T47D (cell line): Measurements from ENCODE around the gene BABAM2.

Experiments used
- DNase-seq, 2 experiments: peaks; one replicate each; pipeline versions ENCODE4 v3.0.0 to v3.0.0-alpha.2; 2011 to 2012; ENCODE audit warnings: low read depth in 1 of 2, low spot score in 1 of 2
- JUND ChIP-seq: IDR thresholded peaks from 2 replicates; pipeline ENCODE4 v1.6.1; 2012; ENCODE audit warnings: low read depth
- in situ Hi-C: cut with HindIII; loops from 2 replicates; pipeline ENCODE4 v1.10.0; 2016; ENCODE audit warnings: low sequenced_read_pairs, low pct_unique_long_range_greater_than_20kb

Gene BABAM2

DNA sequence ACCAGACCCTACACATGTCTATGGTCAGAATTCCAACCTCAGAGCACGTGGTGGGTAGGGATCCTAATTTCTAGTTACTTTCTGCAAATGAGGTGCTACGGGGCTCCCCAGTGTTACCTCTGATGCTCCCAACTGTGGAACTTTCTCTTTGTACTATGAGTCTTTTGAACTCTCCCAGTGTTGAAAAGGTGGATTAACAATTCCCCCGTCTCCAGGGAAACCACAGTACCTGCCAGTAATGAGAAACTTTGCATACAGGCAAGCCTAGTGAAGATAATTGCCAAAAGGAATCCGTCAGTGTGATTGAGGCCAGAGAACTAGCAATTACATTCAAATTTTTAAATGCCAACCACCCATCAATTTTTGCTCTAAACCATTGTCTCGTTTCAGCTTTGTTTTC, 373.2 kb downstream of the BABAM2 start:
- TF ChIP-seq JUND, result no peak
- no peak for DNase-seq
- in situ Hi-C loops, result no loop called here

GRCh38 chr2:28267282-28267681, 376.8 kb downstream of the BABAM2 start:
- no peak for TF ChIP-seq JUND
- DNase-seq, result no peak
- in situ Hi-C loops, result no loop called here

GRCh38 chr2:28268386-28268785, 377.9 kb downstream of the BABAM2 start:
- DNase-seq, result no peak
- in situ Hi-C loops, result no loop called here
- no peak for TF ChIP-seq JUND

DNA sequence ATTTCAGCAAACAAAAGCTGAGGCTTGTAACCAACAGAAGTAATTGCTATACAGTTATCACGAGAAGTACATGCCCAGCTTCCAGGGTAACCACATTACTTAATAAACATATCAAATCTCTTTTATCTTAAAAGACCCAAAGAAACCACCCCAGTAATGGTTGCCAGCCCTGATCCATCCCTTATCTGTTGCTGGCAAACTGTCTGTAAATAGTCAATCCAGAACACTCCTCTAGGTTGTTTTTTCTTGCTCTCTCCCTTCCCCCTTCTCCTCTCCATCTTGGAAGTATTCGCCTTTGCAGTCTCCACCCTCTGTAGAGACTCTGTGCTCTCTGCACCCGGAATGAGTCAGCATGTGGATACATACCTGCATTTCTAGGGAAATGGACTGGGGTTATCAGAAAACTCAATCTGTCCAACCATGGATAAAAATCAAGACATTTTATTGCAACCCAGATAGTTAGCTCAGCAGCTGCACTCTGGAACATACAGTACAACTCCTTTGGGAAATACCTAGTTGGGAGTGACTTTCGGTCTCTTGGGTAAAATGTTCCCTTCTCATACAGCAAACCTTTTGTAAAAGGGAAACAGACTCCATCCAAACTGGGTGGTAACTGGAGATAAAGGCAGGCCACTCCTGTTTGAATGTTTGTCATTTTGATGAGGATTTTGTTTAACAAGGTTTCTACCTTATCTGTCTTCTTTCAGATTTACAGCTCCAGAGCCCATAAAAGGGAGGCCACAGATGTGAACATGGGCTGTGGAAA, 378.7 kb downstream of the BABAM2 start:
- in situ Hi-C loops, result no loop called here
- peak in 1 of 2 experiments; percentile 17 for DNase-seq
- no peak for TF ChIP-seq JUND

- in situ Hi-C loops, result no loop called here
- DNase-seq, result no peak
- TF ChIP-seq JUND, result no peak
These were observed 380.1 kb downstream of the BABAM2 start for GRCh38 chr2:28270456-28271152.

- TF ChIP-seq JUND, result no peak
- no peak for DNase-seq
- in situ Hi-C loops, result no loop called here
These were observed 380.8 kb downstream of the BABAM2 start for GRCh38 chr2:28271231-28271918.

DNA sequence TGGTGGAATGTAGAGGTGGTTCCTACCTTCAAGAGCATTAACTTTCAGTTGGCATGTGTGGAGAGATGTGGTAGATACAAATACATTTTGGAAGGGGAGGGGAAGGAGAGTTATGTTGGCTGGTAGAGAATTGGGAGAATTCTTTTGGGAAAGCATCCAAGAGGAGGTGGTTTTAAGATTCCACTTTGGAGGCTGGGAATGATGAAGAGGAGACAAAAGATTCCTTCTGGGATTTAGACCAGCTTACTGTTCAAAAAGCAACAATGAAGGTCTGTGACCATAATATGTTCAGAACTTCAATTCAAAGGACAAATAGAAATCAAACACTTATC, 381.4 kb downstream of the BABAM2 start:
- in situ Hi-C loops, result no loop called here
- no peak for DNase-seq
- no peak for TF ChIP-seq JUND

DNA sequence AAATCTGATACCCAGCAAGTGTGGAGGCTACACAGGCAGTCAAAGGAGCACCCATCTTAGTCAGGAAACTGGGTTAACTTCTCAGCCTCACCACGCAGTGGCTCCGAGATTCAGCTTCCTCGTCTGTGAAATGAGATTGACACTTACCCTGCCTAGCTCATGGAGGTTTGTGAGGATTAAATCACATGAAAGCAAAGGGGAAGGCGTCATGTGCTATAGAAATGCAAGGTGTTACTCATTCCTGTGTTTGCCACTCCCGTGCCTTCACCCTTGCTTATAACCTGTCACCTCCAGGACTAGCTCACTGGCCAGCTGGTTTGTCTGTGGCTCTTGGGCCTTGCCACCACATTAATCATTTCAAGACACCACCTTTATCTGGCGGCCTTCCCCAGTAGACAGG, 383.2 kb downstream of the BABAM2 start:
- TF ChIP-seq JUND, result no peak
- no peak for DNase-seq
- in situ Hi-C loops, result no loop called here

DNA sequence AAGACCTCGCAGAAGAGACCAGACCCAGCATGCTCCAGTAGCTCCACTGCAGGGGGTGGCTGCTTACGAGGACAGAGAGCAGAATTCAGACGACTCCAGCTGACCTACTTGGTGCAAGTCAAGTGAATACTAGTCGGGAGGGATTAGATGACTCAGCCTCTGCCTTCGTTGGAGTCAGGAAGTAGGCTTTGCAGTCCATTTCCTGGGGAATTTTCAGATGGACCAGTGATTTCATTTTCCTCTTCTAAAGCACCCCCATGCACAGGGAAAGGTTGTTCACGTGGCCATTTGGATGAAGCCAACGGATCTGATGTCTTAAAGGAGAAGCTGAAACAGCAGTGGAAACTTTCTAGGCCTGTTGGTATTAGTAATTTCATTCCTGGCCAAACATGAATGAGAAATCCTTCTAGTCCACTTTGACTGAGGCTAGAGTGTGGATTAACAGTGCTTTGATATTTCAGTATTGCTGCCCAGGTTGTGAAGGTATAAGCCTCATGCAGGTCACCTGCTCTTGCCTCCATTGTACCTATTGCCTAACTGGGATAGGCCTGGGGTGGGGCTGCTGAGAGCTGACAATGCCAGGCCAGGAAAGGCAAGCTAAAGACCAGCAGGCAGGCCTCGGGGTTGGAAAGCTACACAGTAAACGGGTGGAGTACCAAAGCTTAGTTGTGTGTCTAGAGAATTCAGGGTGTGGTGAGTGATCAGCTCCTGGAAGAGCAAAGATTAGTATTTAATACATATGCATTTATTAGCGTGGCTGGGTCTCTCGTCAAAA, 384.6 kb downstream of the BABAM2 start:
- DNase-seq, result no peak
- no peak for TF ChIP-seq JUND
- in situ Hi-C loops, result no loop called here

DNA sequence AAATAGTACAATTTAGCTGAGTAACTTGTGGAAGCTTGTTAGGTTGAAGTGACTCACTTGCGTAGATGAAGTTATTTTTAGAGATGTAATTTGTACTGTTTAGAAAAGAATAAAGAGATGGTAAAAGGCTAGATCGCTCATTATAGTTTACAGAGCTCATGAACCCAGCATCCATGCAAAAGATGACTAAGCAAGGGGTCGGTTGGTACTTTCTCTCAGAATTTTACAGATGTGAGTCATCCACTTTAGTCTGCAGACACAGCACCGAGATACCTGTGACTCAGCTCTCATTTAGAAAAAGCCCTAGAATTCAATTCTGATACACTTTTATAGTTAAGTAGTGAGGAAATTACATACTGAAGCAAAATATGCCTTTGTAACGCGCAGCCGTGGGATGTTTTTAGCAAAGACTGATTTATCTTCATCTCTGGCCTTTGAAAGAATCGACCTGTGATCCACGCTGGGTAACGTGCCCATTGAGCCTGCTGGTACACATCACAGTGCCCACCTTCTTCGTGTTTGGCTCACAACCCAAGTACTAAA, 385.6 kb downstream of the BABAM2 start:
- DNase-seq, result no peak
- in situ Hi-C loops, result no loop called here
- TF ChIP-seq JUND, result no peak

DNA sequence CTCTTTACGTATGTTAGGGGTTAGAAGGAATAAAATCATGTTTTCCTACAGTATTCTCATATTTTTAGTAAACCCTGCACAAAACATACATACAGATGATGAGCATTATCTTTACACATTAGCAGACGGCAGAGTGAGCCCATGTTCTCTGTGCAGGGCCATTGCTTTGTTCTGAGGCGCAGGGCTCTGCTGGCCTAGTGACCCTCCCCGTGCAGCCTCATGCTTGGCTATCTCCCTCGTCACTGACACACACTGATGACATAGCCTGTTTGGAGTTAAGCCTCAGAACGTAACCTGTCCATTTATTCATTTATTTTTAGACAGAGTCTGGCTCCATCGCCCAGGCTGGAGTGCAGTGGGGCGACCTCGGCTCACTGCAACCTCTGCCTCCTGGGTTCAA, 386.3 kb downstream of the BABAM2 start:
- TF ChIP-seq JUND, result no peak
- in situ Hi-C loops, result no loop called here
- no peak for DNase-seq

DNA sequence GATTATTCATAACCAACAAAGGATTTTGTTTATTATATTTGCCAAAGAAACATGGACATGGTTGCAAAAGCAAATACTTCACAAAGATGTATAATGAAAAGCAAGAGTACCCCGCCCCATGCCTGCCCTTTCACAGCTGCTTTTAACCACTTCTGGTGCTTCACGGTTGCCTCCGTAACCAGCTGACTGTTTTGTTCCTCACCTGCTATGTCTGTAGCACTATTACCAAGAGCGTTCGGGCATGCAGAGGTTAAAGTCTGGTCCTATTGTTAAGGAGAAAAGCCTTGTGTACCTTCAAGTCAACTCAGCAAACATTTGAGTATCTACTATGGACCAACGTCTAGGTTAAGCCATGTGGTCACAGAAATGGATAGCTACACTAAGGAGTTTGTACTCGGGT, 386.9 kb downstream of the BABAM2 start:
- no peak for TF ChIP-seq JUND
- no peak for DNase-seq
- in situ Hi-C loops, result no loop called here

GRCh38 chr2:28279371-28279770, 388.8 kb downstream of the BABAM2 start:
- TF ChIP-seq JUND, result no peak
- in situ Hi-C loops, result no loop called here
- DNase-seq, result no peak
